ENCODE measurements around the gene SAPCD2. TPM values are rescaled to one million over a fixed set of nuclear protein-coding genes. Genes with fewer than 3 reads are reported as not detected.

The SAPCD2 gene
- total RNA-seq, 2 donors from 2014 or later, result 7.2 to 17.2 TPM

DNA sequence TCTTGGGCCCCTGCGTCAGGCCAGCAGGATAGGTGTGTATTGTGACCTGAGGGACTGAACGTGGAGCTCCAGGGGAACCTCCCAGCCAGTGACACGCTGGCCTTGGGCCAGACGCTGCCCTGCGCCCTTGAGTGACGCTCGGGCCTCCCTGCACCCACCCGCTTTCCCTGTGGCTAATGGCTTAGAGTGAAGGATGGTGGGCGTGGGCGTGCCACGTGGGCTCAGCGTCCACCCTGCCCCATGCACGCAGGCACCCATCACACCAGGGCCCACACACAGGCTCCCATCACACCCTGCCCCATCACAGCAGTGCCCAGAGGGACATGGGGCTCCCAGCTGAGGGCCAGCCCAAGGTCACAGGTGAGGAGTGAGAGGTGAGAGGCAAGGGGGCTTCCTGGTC, 33.3 kb downstream of the SAPCD2 start:
- DNase-seq (ENCODE audit: low spot score), result no peak
- Histone ChIP-seq H3K27ac (no peak overlapping the region), H3K27me3 (replicated peaks; ENCODE audit: insufficient read depth) (no peaks in the 10 kb centered on the region), H3K4me1 (replicated peaks) (peaks cover 8% of the 10 kb centered on the region), H3K9me3 (no peaks in the 10 kb centered on the region), H3K36me3 (peaks cover 5 to 8% of the 10 kb centered on the region in 2 donors), H3K4me3 (no peak overlapping the region)
- 74% methylated on average over 12 of the region's 13 CpGs for WGBS
- intact Hi-C loops (cut with DNase I), result loop anchor here (5.0 kb wide), 2 partner anchors 195 to 250 kb away; partner anchors contain the start of gene AJM1
- TF ChIP-seq POLR2A (IDR thresholded peaks at IDR 0.05), result no peak
- TF ChIP-seq POLR2AphosphoS5 (IDR thresholded peaks at IDR 0.05), result no peak
- TF ChIP-seq, protein P1, sequence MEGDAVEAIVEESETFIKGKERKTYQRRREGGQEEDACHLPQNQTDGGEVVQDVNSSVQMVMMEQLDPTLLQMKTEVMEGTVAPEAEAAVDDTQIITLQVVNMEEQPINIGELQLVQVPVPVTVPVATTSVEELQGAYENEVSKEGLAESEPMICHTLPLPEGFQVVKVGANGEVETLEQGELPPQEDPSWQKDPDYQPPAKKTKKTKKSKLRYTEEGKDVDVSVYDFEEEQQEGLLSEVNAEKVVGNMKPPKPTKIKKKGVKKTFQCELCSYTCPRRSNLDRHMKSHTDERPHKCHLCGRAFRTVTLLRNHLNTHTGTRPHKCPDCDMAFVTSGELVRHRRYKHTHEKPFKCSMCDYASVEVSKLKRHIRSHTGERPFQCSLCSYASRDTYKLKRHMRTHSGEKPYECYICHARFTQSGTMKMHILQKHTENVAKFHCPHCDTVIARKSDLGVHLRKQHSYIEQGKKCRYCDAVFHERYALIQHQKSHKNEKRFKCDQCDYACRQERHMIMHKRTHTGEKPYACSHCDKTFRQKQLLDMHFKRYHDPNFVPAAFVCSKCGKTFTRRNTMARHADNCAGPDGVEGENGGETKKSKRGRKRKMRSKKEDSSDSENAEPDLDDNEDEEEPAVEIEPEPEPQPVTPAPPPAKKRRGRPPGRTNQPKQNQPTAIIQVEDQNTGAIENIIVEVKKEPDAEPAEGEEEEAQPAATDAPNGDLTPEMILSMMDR (IDR thresholded peaks at IDR 0.05), result no peak

DNA sequence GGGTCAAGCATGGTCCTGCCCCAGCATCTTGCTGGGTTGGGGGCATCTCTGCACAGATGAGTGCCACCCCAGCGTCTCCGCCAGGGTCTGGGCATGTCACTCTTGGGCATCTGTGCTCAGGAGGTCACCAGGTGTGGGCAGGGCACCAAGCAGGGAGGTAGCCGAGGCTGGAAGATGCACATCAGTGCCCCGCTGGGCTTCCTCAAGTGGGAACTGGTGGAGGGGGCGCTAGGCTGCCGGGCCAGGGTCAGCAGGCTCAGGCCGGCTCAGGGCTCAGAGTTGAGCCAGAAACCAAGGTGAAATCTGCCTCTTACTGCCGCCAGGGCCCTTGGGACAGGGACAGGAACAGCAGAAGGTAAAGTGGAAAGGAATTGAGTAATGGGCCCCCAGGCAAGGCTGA, 34.4 kb downstream of the SAPCD2 start:
- no peaks in the 10 kb centered on the region for H3K27me3 ChIP-seq (replicated peaks; ENCODE audit: insufficient read depth)
- H3K4me3 ChIP-seq, result no peak overlapping the region
- H3K4me1 ChIP-seq (replicated peaks), result peaks cover 8% of the 10 kb centered on the region
- no peaks in the 10 kb centered on the region for H3K9me3 ChIP-seq
- WGBS, result 69% methylated on average over 8 of the region's 8 CpGs
- DNase-seq (ENCODE audit: low spot score), result no peak
- H3K36me3 ChIP-seq, result peaks cover 5 to 8% of the 10 kb centered on the region in 2 donors
- no peak overlapping the region for H3K27ac ChIP-seq
- intact Hi-C loops (cut with DNase I), result loop anchor here (5.0 kb wide), 2 partner anchors 194 to 249 kb away; partner anchors contain the start of gene AJM1
- TF ChIP-seq POLR2AphosphoS5 (IDR thresholded peaks at IDR 0.05) (no peak), POLR2A (IDR thresholded peaks at IDR 0.05) (no peak)
- TF ChIP-seq, protein P1 (IDR thresholded peaks at IDR 0.05), result no peak

DNA sequence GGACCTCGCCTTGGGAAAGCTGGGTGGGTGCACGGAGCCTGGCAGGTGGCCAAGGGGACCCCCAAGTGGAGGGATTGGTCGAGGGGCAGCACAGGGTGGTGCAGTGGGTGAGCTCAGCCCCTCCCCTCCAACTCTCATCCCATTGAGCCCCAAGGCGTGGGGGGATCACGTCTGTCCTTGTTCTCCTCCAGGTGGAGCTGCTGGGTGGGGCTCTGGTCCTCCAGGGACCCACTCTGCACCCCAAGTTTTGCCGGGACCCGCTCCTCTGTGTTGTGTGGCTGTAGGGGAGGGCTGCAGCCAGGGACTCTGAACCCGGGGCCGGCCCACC, 34.9 kb downstream of the SAPCD2 start:
- Histone ChIP-seq H3K27ac (no peak overlapping the region), H3K4me3 (no peak overlapping the region), H3K9me3 (no peaks in the 10 kb centered on the region), H3K27me3 (replicated peaks; ENCODE audit: insufficient read depth) (no peaks in the 10 kb centered on the region), H3K4me1 (replicated peaks) (peaks cover 8% of the 10 kb centered on the region), H3K36me3 (peaks cover 4 to 5% of the 10 kb centered on the region in 2 donors)
- DNase-seq (ENCODE audit: low spot score), result no peak
- TF ChIP-seq, protein P1 (IDR thresholded peaks at IDR 0.05), result no peak
- no peak for TF ChIP-seq POLR2AphosphoS5 (IDR thresholded peaks at IDR 0.05)
- no peak for TF ChIP-seq POLR2A (IDR thresholded peaks at IDR 0.05)
- intact Hi-C loops (cut with DNase I), result loop anchor here (5.0 kb wide), 2 partner anchors 193 to 248 kb away; partner anchors contain the start of gene AJM1
- 15% methylated on average over 9 of the region's 9 CpGs for WGBS

DNA sequence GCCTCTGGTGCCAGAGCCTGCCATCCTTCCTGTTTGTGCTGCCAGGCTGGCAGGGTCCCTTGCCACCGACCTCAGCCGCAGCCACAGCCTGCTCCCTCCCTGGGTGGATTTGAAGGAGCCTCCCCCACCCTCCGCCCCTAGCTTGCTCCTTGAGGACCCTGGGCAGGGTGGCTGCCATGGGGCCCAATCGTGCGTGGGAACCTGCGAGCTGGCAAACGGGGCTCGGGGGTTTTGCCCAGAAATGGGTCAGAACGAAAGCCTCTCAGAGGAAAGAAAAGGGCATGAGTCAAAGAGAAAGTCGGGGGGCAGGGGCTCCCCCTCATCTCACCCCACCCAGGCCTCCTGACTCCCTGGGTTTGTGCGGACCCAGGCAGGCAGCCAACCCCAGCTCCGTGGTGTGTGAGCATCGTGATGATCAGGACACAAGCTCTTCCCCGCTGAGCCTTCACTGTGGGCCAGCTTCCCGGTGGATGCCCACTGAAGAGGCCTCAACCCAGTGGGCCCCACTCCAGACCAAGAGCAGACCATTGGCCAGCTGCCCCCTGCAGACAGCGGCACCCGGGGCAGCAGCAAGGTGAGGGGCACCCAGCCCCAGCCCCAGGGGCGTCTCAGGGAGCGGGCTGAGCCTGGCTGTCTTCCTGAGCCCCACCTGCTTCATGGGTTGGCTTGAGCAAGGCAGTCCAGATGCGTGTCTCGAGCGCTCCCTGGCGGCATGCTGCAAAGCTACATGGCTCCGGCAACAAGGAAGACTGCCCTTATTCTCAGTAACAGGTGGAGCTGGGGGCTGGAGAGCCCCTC, 35.4 kb downstream of the SAPCD2 start:
- WGBS, result 16% methylated on average over 19 of the region's 24 CpGs
- peak; percentile 68 for DNase-seq (ENCODE audit: low spot score)
- intact Hi-C loops (cut with DNase I), result loop anchor here (5.0 kb wide), 3 partner anchors 83 to 248 kb away; partner anchors contain the start of genes AJM1 and LCN12
- Histone ChIP-seq H3K9me3 (no peaks in the 10 kb centered on the region), H3K36me3 (peaks cover 0 to 5% of the 10 kb centered on the region in 2 donors), H3K27ac (peak overlapping the region in 1 of 2 donors; percentile 45), H3K4me3 (no peak overlapping the region), H3K4me1 (replicated peaks) (peaks cover 8% of the 10 kb centered on the region), H3K27me3 (replicated peaks; ENCODE audit: insufficient read depth) (no peaks in the 10 kb centered on the region)
- TF ChIP-seq POLR2AphosphoS5 (IDR thresholded peaks at IDR 0.05), result peak; percentile 65
- TF ChIP-seq, protein P1 (IDR thresholded peaks at IDR 0.05), result peak; percentile 74 to 94 (median 90)
- TF ChIP-seq POLR2A (IDR thresholded peaks at IDR 0.05), result no peak

Data from prostate gland (tissue), 2 donors.